Measurements from ENCODE around the gene LHPP.

Gene LHPP

GRCh38 chr10:124469956-124470484 is 8.4 kb downstream of the LHPP start:
- H3K4me3 ChIP-seq (ENCODE audit: low read depth, low read length), result no peak overlapping the region
- no peak for DNase-seq (ENCODE audit: low read depth)
- no peak for TF ChIP-seq MYC (IDR thresholded peaks at IDR 0.05; ENCODE audit: low read depth, low read length)
- TF ChIP-seq POLR2A (IDR thresholded peaks at IDR 0.05; ENCODE audit: extremely low read depth, insufficient read length), result no peak
- TF ChIP-seq, protein P1, sequence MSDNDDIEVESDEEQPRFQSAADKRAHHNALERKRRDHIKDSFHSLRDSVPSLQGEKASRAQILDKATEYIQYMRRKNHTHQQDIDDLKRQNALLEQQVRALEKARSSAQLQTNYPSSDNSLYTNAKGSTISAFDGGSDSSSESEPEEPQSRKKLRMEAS (IDR thresholded peaks at IDR 0.05; ENCODE audit: low read depth, low read length), result no peak
- TF ChIP-seq, protein P2, sequence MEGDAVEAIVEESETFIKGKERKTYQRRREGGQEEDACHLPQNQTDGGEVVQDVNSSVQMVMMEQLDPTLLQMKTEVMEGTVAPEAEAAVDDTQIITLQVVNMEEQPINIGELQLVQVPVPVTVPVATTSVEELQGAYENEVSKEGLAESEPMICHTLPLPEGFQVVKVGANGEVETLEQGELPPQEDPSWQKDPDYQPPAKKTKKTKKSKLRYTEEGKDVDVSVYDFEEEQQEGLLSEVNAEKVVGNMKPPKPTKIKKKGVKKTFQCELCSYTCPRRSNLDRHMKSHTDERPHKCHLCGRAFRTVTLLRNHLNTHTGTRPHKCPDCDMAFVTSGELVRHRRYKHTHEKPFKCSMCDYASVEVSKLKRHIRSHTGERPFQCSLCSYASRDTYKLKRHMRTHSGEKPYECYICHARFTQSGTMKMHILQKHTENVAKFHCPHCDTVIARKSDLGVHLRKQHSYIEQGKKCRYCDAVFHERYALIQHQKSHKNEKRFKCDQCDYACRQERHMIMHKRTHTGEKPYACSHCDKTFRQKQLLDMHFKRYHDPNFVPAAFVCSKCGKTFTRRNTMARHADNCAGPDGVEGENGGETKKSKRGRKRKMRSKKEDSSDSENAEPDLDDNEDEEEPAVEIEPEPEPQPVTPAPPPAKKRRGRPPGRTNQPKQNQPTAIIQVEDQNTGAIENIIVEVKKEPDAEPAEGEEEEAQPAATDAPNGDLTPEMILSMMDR (IDR thresholded peaks at IDR 0.05; ENCODE audit: low read depth, low read length), result no peak

- TF ChIP-seq, protein P1 (IDR thresholded peaks at IDR 0.05; ENCODE audit: low read depth, low read length), result no peak
- TF ChIP-seq, protein P2 (IDR thresholded peaks at IDR 0.05; ENCODE audit: low read depth, low read length), result no peak
- TF ChIP-seq POLR2A (IDR thresholded peaks at IDR 0.05; ENCODE audit: extremely low read depth, insufficient read length) (no peak), MYC (IDR thresholded peaks at IDR 0.05; ENCODE audit: low read depth, low read length) (no peak)
- H3K4me3 ChIP-seq (ENCODE audit: low read depth, low read length), result no peak overlapping the region
- DNase-seq (ENCODE audit: low read depth), result peak; percentile 29
These were observed 9.2 kb downstream of the LHPP start for GRCh38 chr10:124470544-124471434.

- TF ChIP-seq MYC (IDR thresholded peaks at IDR 0.05; ENCODE audit: low read depth, low read length) (no peak), POLR2A (IDR thresholded peaks at IDR 0.05; ENCODE audit: extremely low read depth, insufficient read length) (no peak)
- TF ChIP-seq, protein P2 (IDR thresholded peaks at IDR 0.05; ENCODE audit: low read depth, low read length), result no peak
- TF ChIP-seq, protein P1 (IDR thresholded peaks at IDR 0.05; ENCODE audit: low read depth, low read length), result no peak
- no peak for DNase-seq (ENCODE audit: low read depth)
- no peak overlapping the region for H3K4me3 ChIP-seq (ENCODE audit: low read depth, low read length)
These were observed 10.4 kb downstream of the LHPP start for GRCh38 chr10:124472071-124472470.

GRCh38 chr10:124473070-124473469 is 11.4 kb downstream of the LHPP start:
- H3K4me3 ChIP-seq (ENCODE audit: low read depth, low read length), result no peak overlapping the region
- TF ChIP-seq MYC (IDR thresholded peaks at IDR 0.05; ENCODE audit: low read depth, low read length) (no peak), POLR2A (IDR thresholded peaks at IDR 0.05; ENCODE audit: extremely low read depth, insufficient read length) (no peak)
- TF ChIP-seq, protein P2 (IDR thresholded peaks at IDR 0.05; ENCODE audit: low read depth, low read length), result no peak
- TF ChIP-seq, protein P1 (IDR thresholded peaks at IDR 0.05; ENCODE audit: low read depth, low read length), result no peak

DNA sequence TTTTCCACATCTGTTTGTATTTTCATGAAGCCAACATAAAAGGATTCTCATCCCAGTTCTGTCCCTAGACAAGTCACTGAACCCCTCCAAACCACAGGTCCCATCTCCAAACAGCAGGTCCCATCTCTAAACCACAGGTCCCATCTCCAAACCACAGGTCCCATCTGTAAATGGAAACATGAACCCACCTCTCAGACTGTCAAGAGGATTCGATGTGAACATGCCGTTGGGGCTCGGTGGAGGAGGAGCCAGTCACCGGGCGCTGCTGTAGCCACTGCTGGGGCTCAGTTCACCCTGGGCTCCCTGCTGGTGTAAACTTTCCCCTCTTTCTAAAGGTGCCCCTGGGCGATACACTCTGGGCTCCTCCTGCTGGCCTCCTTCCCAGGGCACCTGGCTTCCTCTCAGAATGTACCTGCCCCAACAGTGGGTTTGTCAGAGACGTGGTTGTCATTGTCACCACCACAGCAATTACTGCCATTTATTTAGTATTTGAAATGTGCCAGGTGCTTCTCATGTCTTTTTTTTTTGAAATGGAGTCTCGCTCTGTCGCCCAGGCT is 13.0 kb downstream of the LHPP start:
- DNase-seq (ENCODE audit: low read depth), result no peak
- H3K4me3 ChIP-seq (ENCODE audit: low read depth, low read length), result no peak overlapping the region
- TF ChIP-seq MYC (IDR thresholded peaks at IDR 0.05; ENCODE audit: low read depth, low read length) (no peak), POLR2A (IDR thresholded peaks at IDR 0.05; ENCODE audit: extremely low read depth, insufficient read length) (no peak)
- TF ChIP-seq, protein P2 (IDR thresholded peaks at IDR 0.05; ENCODE audit: low read depth, low read length), result no peak
- TF ChIP-seq, protein P1 (IDR thresholded peaks at IDR 0.05; ENCODE audit: low read depth, low read length), result no peak

More at GRCh38 chr10:124473070-124473469, 11.4 kb downstream of the LHPP start:
- peak; percentile 33 for DNase-seq (ENCODE audit: low read depth)

All from NB4 (cell line).